ENCODE data around the gene ITGAL. TPM values are rescaled to one million over a fixed set of nuclear protein-coding genes. Genes with fewer than 3 reads are reported as not detected.

The ITGAL gene
- total and polyA plus RNA-seq, 2 of the 8 experiments (the other 6 are each of a cell fraction or from before 2014, with no cell fraction given): not detected

- Histone ChIP-seq H3K4ac (replicated peaks; ENCODE audit: insufficient read length, low read depth, low read length) (no peak overlapping the region), H4K8ac (ENCODE audit: extremely low read depth, insufficient read depth, low read length) (no peak overlapping the region), H3K56ac (replicated peaks; ENCODE audit: insufficient read length, low read depth, low read length) (no peak overlapping the region), H3K4me2 (ENCODE audit: insufficient read depth in 1 of 2, low read depth in 2 of 2, low read length in 2 of 2) (no peak overlapping the region), H2BK120ac (replicated peaks; ENCODE audit: low read depth, low read length) (no peak overlapping the region), H3K9ac (replicated peaks in 1 of 4; ENCODE audit: extremely low read depth in 1 of 4, low read depth in 3 of 4, low read length in 3 of 4) (no peak overlapping the region), H3K79me2 (ENCODE audit: control insufficient read depth in 1 of 2, insufficient read depth in 2 of 2, low read length in 2 of 2) (no peaks in the 10 kb centered on the region), H3K36me3 (ENCODE audit: control insufficient read depth in 2 of 4, insufficient read depth in 4 of 4, low read length in 3 of 4) (no peaks in the 10 kb centered on the region), H2BK15ac (ENCODE audit: low read length) (no peak overlapping the region), H4K5ac (ENCODE audit: insufficient read length, low read depth, low read length) (no peak overlapping the region), H3K4me1 (replicated peaks in 1 of 4; ENCODE audit: control insufficient read depth in 3 of 4, insufficient read depth in 4 of 4, low read length in 3 of 4) (no peaks in the 10 kb centered on the region), H3K18ac (ENCODE audit: extremely low read depth, low read length) (no peak overlapping the region), H3K23ac (ENCODE audit: insufficient read length) (no peak overlapping the region), H3K4me3 (ENCODE audit: extremely low read depth in 1 of 4, insufficient read depth in 2 of 4, low read depth in 3 of 4, low read length in 4 of 4) (no peak overlapping the region), H2AFZ (ENCODE audit: low read length) (no peak overlapping the region), H2AK5ac (ENCODE audit: low read depth, low read length) (no peak overlapping the region), H3K14ac (ENCODE audit: insufficient read length) (no peak overlapping the region), H3K9me3 (ENCODE audit: insufficient read depth in 2 of 2, low read depth in 1 of 2, low read length in 1 of 2) (no peaks in the 10 kb centered on the region; a peak in 1 of 4 replicates), H3K79me1 (ENCODE audit: low read depth, low read length) (no peaks in the 10 kb centered on the region), H3K27ac (ENCODE audit: low read depth, low read length) (no peak overlapping the region), H2BK5ac (ENCODE audit: low read depth, low read length) (no peak overlapping the region), H4K20me1 (replicated peaks in 1 of 2; ENCODE audit: control insufficient read depth in 1 of 2, insufficient read depth in 2 of 2, low read length in 2 of 2) (no peaks in the 10 kb centered on the region), H2BK20ac (ENCODE audit: low read length) (no peak overlapping the region), H2BK12ac (ENCODE audit: low read depth, low read length) (no peak overlapping the region), H4K91ac (replicated peaks; ENCODE audit: insufficient read length, low read length) (no peak overlapping the region), H3K23me2 (ENCODE audit: low read depth, low read length) (no peaks in the 10 kb centered on the region), H3K27me3 (replicated peaks in 1 of 4; ENCODE audit: control insufficient read depth in 3 of 4, extremely low read depth in 1 of 4, insufficient read depth in 3 of 4, low read length in 3 of 4) (no peaks in the 10 kb centered on the region)
- no peak for FAIRE-seq
- WGBS, 2 experiments (ENCODE audit: extremely low coverage in 1 of 2, insufficient coverage in 1 of 2, insufficient read length in 1 of 2, insufficient replicate concordance in 2 of 2, low coverage in 1 of 2, low lambda C conversion rate in 2 of 2, missing lambda C conversion rate in 1 of 2): 84% methylated on average over 3 of the region's 3 CpGs; no CpG with 5 or more reads in 1 of the 2 experiments
- ChIA-PET POLR2A (ENCODE audit: partially characterized antibody) (interaction anchor here (0.6 kb wide), 2 partner anchors 53 to 75 kb away, joined by 3 read pairs; partner anchors contain the start of genes ZNF747 and ZNF771), CTCF (ENCODE audit: partially characterized antibody) (interaction anchor here (0.6 to 4.1 kb wide), 19 partner anchors 9 to 133 kb away, joined by 3 to 16 read pairs (median 4); partner anchors contain the start of genes DCTPP1 and ZNF764)
- no peak for DNase-seq (ENCODE audit: low read depth in 1 of 2, low spot score in 2 of 2)
- TF ChIP-seq GABPA (IDR thresholded peaks at IDR 0.05; ENCODE audit: borderline replicate concordance, insufficient read depth, low read length) (no peak), RAD21 (IDR thresholded peaks at IDR 0.05 in 1 of 2, conservative IDR thresholded peaks at IDR 0.05 in 1 of 2; ENCODE audit: low read depth in 2 of 2, low read length in 2 of 2) (no peak), JUND (IDR thresholded peaks at IDR 0.05; ENCODE audit: low read length) (no peak), CTCF (IDR thresholded peaks at IDR 0.05; ENCODE audit: control extremely low read depth in 1 of 3, insufficient read depth in 1 of 3, low read depth in 1 of 3, low read length in 3 of 3) (peak in 1 of 3 experiments; percentile 42; a peak in 1 of 4 replicates)
Observed at GRCh38 chr16:30482366-30482765, 9.8 kb downstream of the ITGAL start.
